Right lobe of liver (tissue), 6 donors: ENCODE results near the gene THSD7A. TPM values are rescaled to one million over a fixed set of nuclear protein-coding genes. Genes with fewer than 3 reads are reported as not detected.
A peak's percentile ranks its signal among the peaks of the same experiment; 100 is the strongest.

ENCODE experiments used
- ATAC-seq, 4 donors: fragments of 200-7000 bp; cut with Tn5 transposase; one replicate each; pipeline ENCODE4 v1.9.1; 2020; ENCODE audit warnings: mild to moderate bottlenecking in 4 of 4, moderate library complexity in 4 of 4
- DNase-seq, 3 donors: peaks; one replicate each; pipeline ENCODE4 v3.0.0-alpha.2; 2020
- H3K27ac ChIP-seq, 3 donors: fragments of 200-600 bp; one replicate each; pipeline ENCODE4 v1.8.0; 2022
- H3K27me3 ChIP-seq, 2 donors: fragments of 200-600 bp; one replicate each; pipeline ENCODE4 v1.8.0; 2022
- H3K36me3 ChIP-seq, 4 donors: fragments of 200-600 bp; sonication (generic) in 1 of 4; one replicate each; pipeline versions ENCODE4 v1.5.1 to v1.8.0; 2017 to 2022; ENCODE audit warnings: control low read depth in 1 of 4
- H3K4me1 ChIP-seq, 4 donors: fragments of 200-600 bp; sonication (generic) in 1 of 4; one replicate each; pipeline versions ENCODE4 v1.5.1 to v1.8.0; 2017 to 2022; ENCODE audit warnings: control low read depth in 1 of 4
- H3K4me3 ChIP-seq, 3 donors: fragments of 200-600 bp; one replicate each; pipeline ENCODE4 v1.8.0; 2022
- H3K9me3 ChIP-seq, 4 donors: fragments of 200-600 bp; sonication (generic) in 1 of 4; one replicate each; pipeline versions ENCODE4 v1.5.1 to v1.8.0; 2017 to 2022; ENCODE audit warnings: control low read depth in 1 of 4
- CTCF ChIP-seq, 4 donors: fragments of 200-600 bp in 3 of 4; fragments of 450-650 bp in 1 of 4; IDR thresholded peaks; one replicate each; pipeline versions ENCODE4 v1.5.1 to v1.8.0; 2016 to 2022; ENCODE audit warnings: antibody characterized with exemption in 4 of 4, mild to moderate bottlenecking in 2 of 4
- POLR2A ChIP-seq: fragments of 450-650 bp; IDR thresholded peaks from one replicate; pipeline ENCODE4 v1.6.1; 2017; ENCODE audit warnings: antibody characterized with exemption, mild to moderate bottlenecking
- WGBS: methylation state at CpG from one replicate; pipeline ENCODE4 v1.1.6; 2018; ENCODE audit warnings: low coverage, low lambda C conversion rate; ENCODE audit not compliant: insufficient coverage; ENCODE audit errors: missing lambda C conversion rate; 5-methylcytosine and 5-hydroxymethylcytosine counted together
- intact Hi-C, 2 donors: fragments of 100-400 bp; cut with DNase I; formaldehyde crosslinking; loops; one replicate each; pipeline versions ENCODE4 v1.11.2 to v1.14.1; 2022
- total RNA-seq, 6 experiments: library from RNA; depleted of rRNA in 2 of 6; stranded (reverse); fragments of >200 nt in 2 of 6; fragmentation: NEBNext Ultra II Directional in 3 of 6; extraction: Animal tissue kit (Norgen Biotek cat#: 25700) in 3 of 6; gene quantifications; one replicate each; pipeline versions ENCODE4 v1.1.0 to v1.2.4, GENCODE V29; 2016 to 2023
- donor health status: DM: no; HTN: yes; CAD: no.
- donor health status: DM: no; HTN: no; CAD: no.
- donor health status: DM: no; HTN: no; CAD: no.
- donor health status: DM: no; HTN: yes; CAD: no.
- donor health status: DM: no; HTN: yes; CAD: no.

Gene THSD7A
- total RNA-seq, 6 experiments from 2014 or later, result 1.1 to 2.5 (median 1.4) TPM

GRCh38 chr7:11412036-11412435 lies 420.0 kb downstream of the THSD7A start:
- H3K4me3 ChIP-seq, result no peak overlapping the region
- WGBS, result 90% methylated on average over 2 of the region's 2 CpGs

GRCh38 chr7:11410656-11411644 lies 421.0 kb downstream of the THSD7A start:
- H3K9me3 ChIP-seq, result no peaks in the 10 kb centered on the region
- no peaks in the 10 kb centered on the region for H3K4me1 ChIP-seq
- no peaks in the 10 kb centered on the region for H3K27me3 ChIP-seq
- TF ChIP-seq POLR2A (no peak), CTCF (IDR thresholded peaks at IDR 0.05) (no peak)
- intact Hi-C loops, result no loop called here
- no peak overlapping the region for H3K27ac ChIP-seq
- ATAC-seq (no peak), DNase-seq (no peak)
- H3K36me3 ChIP-seq, result no peaks in the 10 kb centered on the region
- WGBS, result 81% methylated on average over 8 of the region's 8 CpGs
- H3K4me3 ChIP-seq, result no peak overlapping the region

More at GRCh38 chr7:11412036-11412435, 420.0 kb downstream of the THSD7A start:
- intact Hi-C loops, result no loop called here
- no peak for ATAC-seq
- Histone ChIP-seq H3K27ac (no peak overlapping the region), H3K9me3 (no peaks in the 10 kb centered on the region), H3K36me3 (no peaks in the 10 kb centered on the region), H3K4me1 (no peaks in the 10 kb centered on the region), H3K27me3 (no peaks in the 10 kb centered on the region)
- no peak for DNase-seq
- TF ChIP-seq POLR2A, result no peak
- no peak for TF ChIP-seq CTCF (IDR thresholded peaks at IDR 0.05)

- Histone ChIP-seq H3K27me3 (no peaks in the 10 kb centered on the region), H3K9me3 (no peaks in the 10 kb centered on the region), H3K27ac (peak overlapping the region in 1 of 3 donors; percentile 9), H3K36me3 (no peaks in the 10 kb centered on the region), H3K4me3 (no peak overlapping the region), H3K4me1 (peaks cover 0 to 14% (median 6%) of the 10 kb centered on the region in 4 donors)
- 33% methylated on average over 1 of the region's 1 CpG for WGBS
- intact Hi-C loops, result no loop called here
- DNase-seq (peak in 2 of 3 donors; percentile 59 to 63), ATAC-seq (peak; percentile 83 to 96 (median 84))
- TF ChIP-seq POLR2A, result no peak
- no peak for TF ChIP-seq CTCF (IDR thresholded peaks at IDR 0.05)
These were observed 427.6 kb downstream of the THSD7A start for GRCh38 chr7:11404355-11404754.

- no peak for DNase-seq
- WGBS, result 100% methylated on average over 1 of the region's 1 CpG
- Histone ChIP-seq H3K36me3 (no peaks in the 10 kb centered on the region), H3K9me3 (no peaks in the 10 kb centered on the region), H3K27me3 (no peaks in the 10 kb centered on the region), H3K4me1 (peaks cover 0 to 14% (median 6%) of the 10 kb centered on the region in 4 donors), H3K27ac (no peak overlapping the region), H3K4me3 (no peak overlapping the region)
- intact Hi-C loops, result no loop called here
- TF ChIP-seq CTCF (IDR thresholded peaks at IDR 0.05), result no peak
- no peak for TF ChIP-seq POLR2A
- no peak for ATAC-seq
These were observed 428.2 kb downstream of the THSD7A start for GRCh38 chr7:11403781-11404180.
